HFF-Myc (cell line): ENCODE data around the gene TBC1D5.

Experiments used
- DNase-seq: peaks from one replicate; pipeline ENCODE4 v3.0.0-alpha.2; 2011; ENCODE audit warnings: low read depth; ENCODE audit errors: extremely low read depth
- H3K4me3 ChIP-seq: replicated peaks from 2 replicates; pipeline ENCODE4 v1.5.1; 2011; ENCODE audit warnings: low read depth, mild to moderate bottlenecking, control low read depth, low read length
- TF ChIP-seq, protein P1 (sequence below): IDR thresholded peaks from 2 replicates; pipeline ENCODE4 v1.5.1; 2012; ENCODE audit warnings: mild to moderate bottlenecking, low read depth, low read length, control low read depth; ENCODE audit errors: missing control alignments

TBC1D5 gene

DNA sequence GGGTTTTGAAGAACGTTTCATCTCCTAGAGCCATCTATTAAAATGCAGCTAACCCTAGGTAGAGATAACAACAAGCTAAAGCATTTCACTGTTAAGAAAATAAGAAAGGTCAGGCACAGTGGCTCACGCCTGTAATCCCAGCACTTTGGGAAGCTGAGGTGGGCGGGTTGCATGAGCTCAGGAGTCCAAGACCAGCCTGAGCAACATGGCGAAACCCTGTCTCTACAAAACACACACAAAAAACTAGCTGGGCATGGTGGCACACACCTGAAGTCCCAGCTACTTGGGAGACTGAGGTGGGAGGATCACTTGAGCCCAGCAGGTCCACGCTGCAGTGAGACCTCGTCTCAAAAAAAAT, 5.4 kb upstream of the TBC1D5 start:
- no peak for DNase-seq
- TF ChIP-seq, protein P1, sequence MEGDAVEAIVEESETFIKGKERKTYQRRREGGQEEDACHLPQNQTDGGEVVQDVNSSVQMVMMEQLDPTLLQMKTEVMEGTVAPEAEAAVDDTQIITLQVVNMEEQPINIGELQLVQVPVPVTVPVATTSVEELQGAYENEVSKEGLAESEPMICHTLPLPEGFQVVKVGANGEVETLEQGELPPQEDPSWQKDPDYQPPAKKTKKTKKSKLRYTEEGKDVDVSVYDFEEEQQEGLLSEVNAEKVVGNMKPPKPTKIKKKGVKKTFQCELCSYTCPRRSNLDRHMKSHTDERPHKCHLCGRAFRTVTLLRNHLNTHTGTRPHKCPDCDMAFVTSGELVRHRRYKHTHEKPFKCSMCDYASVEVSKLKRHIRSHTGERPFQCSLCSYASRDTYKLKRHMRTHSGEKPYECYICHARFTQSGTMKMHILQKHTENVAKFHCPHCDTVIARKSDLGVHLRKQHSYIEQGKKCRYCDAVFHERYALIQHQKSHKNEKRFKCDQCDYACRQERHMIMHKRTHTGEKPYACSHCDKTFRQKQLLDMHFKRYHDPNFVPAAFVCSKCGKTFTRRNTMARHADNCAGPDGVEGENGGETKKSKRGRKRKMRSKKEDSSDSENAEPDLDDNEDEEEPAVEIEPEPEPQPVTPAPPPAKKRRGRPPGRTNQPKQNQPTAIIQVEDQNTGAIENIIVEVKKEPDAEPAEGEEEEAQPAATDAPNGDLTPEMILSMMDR, result no peak
- no peak overlapping the region for H3K4me3 ChIP-seq

DNA sequence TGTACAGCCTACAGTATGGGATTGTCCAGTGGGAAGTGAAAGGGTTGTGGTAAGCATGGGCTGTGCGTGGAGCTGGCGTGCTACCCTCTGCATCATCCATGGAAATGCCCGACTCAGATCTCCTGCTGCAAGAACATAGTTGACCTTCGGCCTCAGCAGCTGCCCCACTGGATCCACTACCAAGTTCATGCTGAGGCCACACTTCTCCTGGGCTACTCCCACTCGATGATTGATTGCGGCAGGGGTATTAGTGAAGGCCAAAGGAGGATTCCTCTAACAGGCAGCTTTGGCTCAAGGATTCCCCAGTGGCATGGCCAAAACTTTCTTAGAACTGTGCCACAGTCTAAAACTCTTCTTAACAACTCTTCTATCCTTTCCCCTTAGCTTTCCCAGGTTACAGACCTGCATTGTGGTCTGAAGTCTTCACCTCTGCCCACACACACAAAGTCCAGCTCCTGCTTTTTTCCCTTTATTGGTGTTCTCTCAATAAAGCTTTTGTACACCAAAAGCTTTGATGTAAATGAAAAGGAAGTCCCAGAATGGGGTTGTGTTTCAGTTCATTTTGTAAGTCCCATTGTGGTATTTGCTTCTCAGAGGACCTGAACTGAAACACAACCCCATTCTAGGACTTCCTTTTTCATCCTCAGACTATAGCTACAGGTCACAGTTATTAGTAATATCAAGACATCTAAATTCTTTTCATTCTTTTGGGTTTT, 4.9 kb upstream of the TBC1D5 start:
- DNase-seq, result no peak
- TF ChIP-seq, protein P1, result no peak
- no peak overlapping the region for H3K4me3 ChIP-seq

DNA sequence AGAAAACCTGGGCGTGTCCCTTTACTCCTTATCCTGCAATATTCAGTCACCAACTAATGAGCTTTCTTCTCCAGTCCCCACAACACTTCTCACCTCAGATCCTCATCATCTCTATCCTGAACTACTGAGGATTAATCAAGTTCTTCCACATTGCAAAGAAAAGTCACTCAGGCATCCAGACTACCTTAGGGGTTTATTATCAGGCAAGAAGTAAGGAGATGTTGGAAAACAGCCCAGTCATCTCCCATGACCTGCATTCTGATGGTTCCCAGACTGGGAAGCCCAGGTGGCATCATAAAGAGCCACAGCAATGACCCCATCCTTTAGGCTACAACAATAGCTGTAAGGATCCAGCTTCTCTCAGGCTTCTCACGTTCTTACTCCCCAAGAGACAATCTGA, 3.5 kb upstream of the TBC1D5 start:
- no peak for DNase-seq
- TF ChIP-seq, protein P1, result no peak
- no peak overlapping the region for H3K4me3 ChIP-seq

DNA sequence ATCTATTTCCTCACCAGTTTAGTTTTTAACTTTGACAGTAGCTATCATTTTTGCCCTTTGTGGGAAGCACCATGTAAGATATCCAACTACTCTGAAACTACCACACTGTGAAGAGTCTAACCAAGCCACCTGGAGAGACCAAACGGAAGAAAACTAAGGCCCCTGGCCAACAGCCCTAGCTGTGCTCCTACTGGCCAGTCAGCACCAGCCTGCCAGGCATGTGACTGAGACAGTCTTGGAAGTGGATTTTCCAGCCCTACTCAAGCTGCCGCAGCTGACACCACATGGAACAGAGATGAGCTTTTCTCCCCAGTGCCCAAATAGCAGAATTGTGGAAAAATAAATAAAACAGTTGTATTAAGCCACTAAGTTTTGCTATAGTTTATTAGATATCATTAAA, 2.9 kb upstream of the TBC1D5 start:
- TF ChIP-seq, protein P1, result no peak
- no peak for DNase-seq
- no peak overlapping the region for H3K4me3 ChIP-seq

DNA sequence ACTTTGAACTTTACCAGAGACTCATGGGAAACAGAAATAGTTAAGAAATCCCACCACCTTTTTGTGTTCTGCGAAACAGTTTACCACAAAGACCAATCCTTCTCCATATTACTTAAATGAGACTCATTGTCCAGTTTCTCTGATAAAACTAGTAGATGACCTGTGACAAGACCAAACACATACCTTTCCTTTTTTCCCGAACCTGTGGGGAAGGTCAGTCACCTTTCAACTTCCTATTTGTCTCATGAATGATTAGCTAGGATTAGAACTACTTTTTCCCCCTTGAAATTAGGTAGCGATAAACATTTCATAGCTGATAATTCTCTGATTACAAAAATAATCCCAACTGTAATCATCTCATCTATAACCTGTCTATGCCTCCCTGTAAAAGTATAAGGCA, 2.3 kb upstream of the TBC1D5 start:
- TF ChIP-seq, protein P1, result no peak
- DNase-seq, result no peak
- H3K4me3 ChIP-seq, result no peak overlapping the region

DNA sequence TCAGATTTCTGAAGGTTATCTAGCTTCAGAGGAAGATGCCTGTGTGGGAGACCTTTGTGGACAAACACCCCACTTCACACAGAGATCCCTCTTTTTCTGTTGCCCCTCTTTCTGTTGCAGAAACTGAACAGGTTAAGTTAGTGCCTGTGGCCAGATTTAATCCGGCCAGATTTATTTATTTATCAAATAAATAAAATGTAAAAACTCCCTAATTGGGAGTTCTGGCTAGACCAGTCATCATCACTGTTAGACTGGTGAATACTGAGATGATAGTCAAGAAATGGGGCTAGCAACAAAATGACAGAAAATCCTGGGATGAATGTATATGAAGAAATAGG, 1.2 kb upstream of the TBC1D5 start:
- no peak for DNase-seq
- peak overlapping the region; percentile 70 for H3K4me3 ChIP-seq
- TF ChIP-seq, protein P1, result no peak
